Activated CD8-positive, alpha-beta T cell treated with anti-CD3 and anti-CD28 coated beads for 36 hours (primary cell): ENCODE data around the gene IFT88. TPM values are rescaled to one million over a fixed set of nuclear protein-coding genes. Genes with fewer than 3 reads are reported as not detected.

Experiments
- ATAC-seq: fragments of 200-7000 bp; cut with Tn5 transposase; one replicate; pipeline ENCODE4 v1.10.0; 2021; ENCODE audit warnings: mild to moderate bottlenecking, moderate library complexity
- CTCF ChIA-PET: fragments of 350-600 bp; sonication (Branson Sonifier 250); formaldehyde crosslinking; loops from one replicate; lab custom pipeline; 2021; ENCODE audit warnings: antibody characterized with exemption; lab: Charles Lee
- POLR2A ChIA-PET: fragments of 350-600 bp; sonication (Branson Sonifier 250); formaldehyde crosslinking; loops from one replicate; lab custom pipeline; 2021; ENCODE audit warnings: antibody characterized with exemption; lab: Charles Lee
- DNase-seq: peaks from one replicate; pipeline ENCODE4 v3.0.0-alpha.2; 2020
- H3K27ac Mint-ChIP-seq: one replicate; pipeline ENCODE4 v1.8.0; 2021; ENCODE audit warnings: mild to moderate bottlenecking, mixed read lengths
- H3K27me3 Mint-ChIP-seq: one replicate; pipeline ENCODE4 v1.8.0; 2021; ENCODE audit warnings: mixed read lengths
- H3K36me3 Mint-ChIP-seq: one replicate; pipeline ENCODE4 v1.8.0; 2021; ENCODE audit warnings: low read depth, mixed read lengths
- H3K4me1 Mint-ChIP-seq: one replicate; pipeline ENCODE4 v1.8.0; 2021; ENCODE audit warnings: low read depth, mixed read lengths
- H3K4me3 Mint-ChIP-seq: one replicate; pipeline ENCODE4 v1.8.0; 2021; ENCODE audit warnings: mild to moderate bottlenecking, moderate library complexity, mixed read lengths
- H3K9me3 Mint-ChIP-seq: one replicate; pipeline ENCODE4 v1.8.0; 2021; ENCODE audit warnings: mixed read lengths
- intact Hi-C: fragments of 100-400 bp; cut with micrococcal nuclease; formaldehyde crosslinking; loops from one replicate; pipeline ENCODE4 v1.10.0; 2022
- total RNA-seq, 2 experiments: library from RNA; stranded (reverse); gene quantifications; one replicate each; pipeline ENCODE4 v1.2.3, GENCODE V29; 2021
- TF ChIP-seq, protein P1 (sequence below): fragments of 200-600 bp; IDR thresholded peaks from one replicate; pipeline ENCODE4 v1.8.0; 2022; ENCODE audit warnings: antibody characterized with exemption, mild to moderate bottlenecking

IFT88 gene
- total RNA-seq, 2 experiments from 2014 or later, result 2.2 to 2.5 TPM

DNA sequence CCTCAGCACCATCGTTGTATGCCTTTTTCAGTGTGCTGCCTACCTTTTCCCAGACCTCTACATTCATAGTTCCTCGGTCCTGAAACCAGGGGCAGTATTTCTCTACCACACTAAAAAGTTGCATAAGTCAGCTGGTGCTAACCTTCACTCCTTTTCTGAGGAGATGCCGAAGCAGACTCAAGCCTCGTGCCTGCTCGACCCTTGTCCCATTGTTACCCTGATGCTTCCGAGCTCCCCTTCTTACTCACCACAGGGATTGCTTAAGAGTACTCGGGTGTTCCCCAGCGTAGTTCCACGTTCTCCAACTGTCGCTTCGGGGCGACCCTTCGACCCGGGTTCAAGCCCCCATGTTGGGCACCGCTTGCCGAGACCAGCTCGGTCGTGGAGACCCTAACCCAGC is 117.6 kb downstream of the IFT88 start:
- POLR2A ChIA-PET, result no interaction called here
- intact Hi-C loops, result no loop called here
- no peaks in the 10 kb centered on the region for H3K27me3 Mint-ChIP-seq

DNA sequence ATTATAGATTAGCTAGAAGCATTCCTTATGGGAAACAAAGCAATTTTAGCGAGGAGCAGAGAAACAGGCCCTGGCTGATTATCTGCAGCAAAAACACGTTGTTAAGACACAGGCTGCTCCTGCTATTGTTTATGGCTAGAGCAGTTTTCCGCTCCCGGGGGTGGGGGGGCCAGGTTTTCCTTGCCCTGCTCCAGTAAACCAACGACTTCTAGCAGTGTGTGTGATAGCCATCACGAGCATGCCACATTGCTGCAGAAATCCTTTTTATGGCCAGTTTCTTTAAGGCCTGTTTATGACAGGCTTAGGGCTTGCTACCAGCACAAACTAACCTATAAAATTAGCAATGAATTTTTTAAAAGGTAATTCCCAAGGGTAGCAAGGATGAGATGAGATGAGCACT is 118.1 kb downstream of the IFT88 start:
- H3K4me1 Mint-ChIP-seq, result no peaks in the 10 kb centered on the region
- ATAC-seq (no peak), DNase-seq (no peak)
- H3K27ac Mint-ChIP-seq, result no peak overlapping the region
- H3K9me3 Mint-ChIP-seq, result no peaks in the 10 kb centered on the region
- ChIA-PET POLR2A (no interaction called here), CTCF (no interaction called here)
- TF ChIP-seq, protein P1, sequence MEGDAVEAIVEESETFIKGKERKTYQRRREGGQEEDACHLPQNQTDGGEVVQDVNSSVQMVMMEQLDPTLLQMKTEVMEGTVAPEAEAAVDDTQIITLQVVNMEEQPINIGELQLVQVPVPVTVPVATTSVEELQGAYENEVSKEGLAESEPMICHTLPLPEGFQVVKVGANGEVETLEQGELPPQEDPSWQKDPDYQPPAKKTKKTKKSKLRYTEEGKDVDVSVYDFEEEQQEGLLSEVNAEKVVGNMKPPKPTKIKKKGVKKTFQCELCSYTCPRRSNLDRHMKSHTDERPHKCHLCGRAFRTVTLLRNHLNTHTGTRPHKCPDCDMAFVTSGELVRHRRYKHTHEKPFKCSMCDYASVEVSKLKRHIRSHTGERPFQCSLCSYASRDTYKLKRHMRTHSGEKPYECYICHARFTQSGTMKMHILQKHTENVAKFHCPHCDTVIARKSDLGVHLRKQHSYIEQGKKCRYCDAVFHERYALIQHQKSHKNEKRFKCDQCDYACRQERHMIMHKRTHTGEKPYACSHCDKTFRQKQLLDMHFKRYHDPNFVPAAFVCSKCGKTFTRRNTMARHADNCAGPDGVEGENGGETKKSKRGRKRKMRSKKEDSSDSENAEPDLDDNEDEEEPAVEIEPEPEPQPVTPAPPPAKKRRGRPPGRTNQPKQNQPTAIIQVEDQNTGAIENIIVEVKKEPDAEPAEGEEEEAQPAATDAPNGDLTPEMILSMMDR, result no peak
- intact Hi-C loops, result no loop called here
- no peak overlapping the region for H3K4me3 Mint-ChIP-seq
- no peaks in the 10 kb centered on the region for H3K36me3 Mint-ChIP-seq
- no peaks in the 10 kb centered on the region for H3K27me3 Mint-ChIP-seq

More for the DNA sequence above, 117.6 kb downstream of the IFT88 start:
- H3K27ac Mint-ChIP-seq, result no peak overlapping the region
- CTCF ChIA-PET, result no interaction called here
- TF ChIP-seq, protein P1, result no peak
- H3K9me3 Mint-ChIP-seq, result no peaks in the 10 kb centered on the region
- ATAC-seq (no peak), DNase-seq (no peak)
- H3K36me3 Mint-ChIP-seq, result no peaks in the 10 kb centered on the region
- H3K4me3 Mint-ChIP-seq, result no peak overlapping the region
- no peaks in the 10 kb centered on the region for H3K4me1 Mint-ChIP-seq

DNA sequence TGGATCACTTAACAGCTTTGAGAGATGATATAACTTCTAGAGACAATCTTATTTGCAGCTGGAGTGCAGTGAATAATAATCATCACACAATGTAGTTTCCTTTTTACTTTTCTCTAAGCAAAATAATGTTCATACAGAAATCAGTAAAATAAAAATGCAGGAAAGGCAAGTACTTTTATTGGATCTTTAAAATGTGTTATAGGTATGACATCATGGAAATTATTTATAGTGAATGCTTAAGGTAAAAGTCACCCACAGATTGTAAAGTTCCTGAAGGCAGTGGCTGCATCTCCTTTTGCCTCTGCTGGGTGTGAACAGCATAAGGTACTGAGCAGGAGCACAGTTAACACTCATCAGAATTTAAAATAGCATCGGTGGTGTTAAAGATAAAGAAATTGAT is 119.2 kb downstream of the IFT88 start:
- no peaks in the 10 kb centered on the region for H3K9me3 Mint-ChIP-seq
- H3K36me3 Mint-ChIP-seq, result no peaks in the 10 kb centered on the region
- H3K4me3 Mint-ChIP-seq, result no peak overlapping the region
- ChIA-PET POLR2A (no interaction called here), CTCF (no interaction called here)
- no peak for DNase-seq
- no peak overlapping the region for H3K27ac Mint-ChIP-seq
- H3K4me1 Mint-ChIP-seq, result no peaks in the 10 kb centered on the region
- TF ChIP-seq, protein P1, result no peak
- no peak for ATAC-seq
- intact Hi-C loops, result no loop called here
- H3K27me3 Mint-ChIP-seq, result no peaks in the 10 kb centered on the region

DNA sequence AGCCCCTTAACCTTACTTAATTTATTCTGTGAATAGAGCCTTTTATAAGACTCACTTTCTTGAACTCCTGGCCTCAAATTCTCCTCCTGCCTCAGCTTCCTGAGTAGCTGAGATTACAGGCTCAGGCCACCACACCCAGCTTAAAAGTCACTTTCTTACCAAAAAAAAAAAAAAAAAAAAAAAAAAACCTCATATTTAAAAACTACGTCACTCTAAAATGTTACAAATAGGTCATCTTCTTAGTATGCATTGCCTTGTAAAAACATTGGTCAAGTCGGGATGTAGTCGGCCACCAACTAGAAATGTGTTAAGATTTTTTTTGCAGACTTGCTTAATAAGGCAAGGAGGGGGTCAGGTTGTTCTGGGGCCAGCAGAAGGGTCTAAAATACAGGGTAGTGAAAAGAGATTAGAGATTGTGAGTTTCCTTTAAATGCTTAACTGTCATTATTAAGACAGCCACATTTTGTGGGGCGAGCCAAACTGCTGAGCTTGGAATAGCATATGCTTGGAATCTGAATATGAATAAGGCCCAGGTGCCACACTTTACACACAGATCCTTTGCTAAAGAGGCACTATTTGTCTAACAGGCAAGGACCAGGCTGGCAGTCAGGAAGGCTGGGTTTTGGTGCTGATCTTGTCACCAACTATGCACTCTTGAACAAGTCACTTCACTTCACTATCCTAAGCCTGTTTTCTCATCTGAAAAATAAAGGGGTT is 120.1 kb downstream of the IFT88 start:
- TF ChIP-seq, protein P1, result no peak
- Mint-ChIP-seq H3K4me1 (no peaks in the 10 kb centered on the region), H3K27me3 (no peaks in the 10 kb centered on the region)

DNA sequence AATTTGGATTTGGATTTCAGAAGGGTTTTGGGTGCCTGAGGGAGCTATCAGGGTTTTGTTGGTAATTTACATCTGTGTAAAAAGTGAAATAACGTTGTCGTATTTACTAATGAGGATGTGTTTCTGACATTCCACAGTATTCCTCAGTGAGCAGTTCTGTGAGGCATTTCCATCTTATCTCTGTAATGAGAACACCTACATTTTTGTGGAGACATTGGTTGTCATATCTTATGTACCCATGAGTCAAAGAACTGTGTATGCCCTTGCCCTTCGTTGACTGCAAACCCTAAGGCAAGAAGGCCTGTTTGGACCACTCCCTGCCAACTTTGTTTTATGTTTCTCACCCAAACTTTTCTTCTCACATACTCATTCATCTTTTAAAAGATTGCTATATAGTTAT is 122.3 kb downstream of the IFT88 start:
- H3K36me3 Mint-ChIP-seq, result no peaks in the 10 kb centered on the region
- TF ChIP-seq, protein P1, result no peak
- no peaks in the 10 kb centered on the region for H3K4me1 Mint-ChIP-seq
- ATAC-seq, result no peak
- POLR2A ChIA-PET, result interaction anchor here (0.6 kb wide), 1 partner anchor 328 kb away, joined by 5 read pairs; no protein-coding TSS in a partner anchor
- intact Hi-C loops, result no loop called here
- H3K27me3 Mint-ChIP-seq, result no peaks in the 10 kb centered on the region
- no peak for DNase-seq
- H3K4me3 Mint-ChIP-seq, result no peak overlapping the region
- CTCF ChIA-PET, result no interaction called here
- H3K9me3 Mint-ChIP-seq, result no peaks in the 10 kb centered on the region
- H3K27ac Mint-ChIP-seq, result no peak overlapping the region

More for the DNA sequence above, 120.1 kb downstream of the IFT88 start:
- ChIA-PET CTCF (interaction anchor here (1.4 kb wide), 1 partner anchor 9 kb away, joined by 3 read pairs; no protein-coding TSS in a partner anchor), POLR2A (interaction anchor here (1.0 kb wide), 1 partner anchor 130 kb away, joined by 3 read pairs; no protein-coding TSS in a partner anchor)
- ATAC-seq, result no peak
- no peak for DNase-seq
- H3K9me3 Mint-ChIP-seq, result no peaks in the 10 kb centered on the region
- no peaks in the 10 kb centered on the region for H3K36me3 Mint-ChIP-seq
- H3K4me3 Mint-ChIP-seq, result no peak overlapping the region
- no peak overlapping the region for H3K27ac Mint-ChIP-seq
- intact Hi-C loops, result no loop called here
